Measurements from ENCODE around the gene CAD. TPM values are rescaled to one million over a fixed set of nuclear protein-coding genes. Genes with fewer than 3 reads are reported as not detected.

CAD gene
- total RNA-seq, 2 experiments from 2014 or later, result 132 to 173 TPM

- Histone ChIP-seq H4K20me1 (ENCODE audit: insufficient read depth, low read length) (no peaks in the 10 kb centered on the region), H3K4me2 (ENCODE audit: low read length) (peak overlapping the region; percentile 43)
- BruUV-seq (replicated peaks), result no TSS peak
These were observed 31.7 kb upstream of the CAD start for GRCh38 chr2:27185331-27186026.

GRCh38 chr2:27186613-27187345, 30.4 kb upstream of the CAD start:
- Histone ChIP-seq H4K20me1 (ENCODE audit: insufficient read depth, low read length) (no peaks in the 10 kb centered on the region), H2AFZ (ENCODE audit: low read length) (peak overlapping the region; percentile 24; the same call in 1 of the 2 replicates), H3K79me2 (ENCODE audit: insufficient read depth, low read depth, low read length) (no peaks in the 10 kb centered on the region), H3K36me3 (ENCODE audit: insufficient read depth, low read length) (no peaks in the 10 kb centered on the region), H3K4me1 (ENCODE audit: insufficient read depth, low read length, poor library complexity, severe bottlenecking) (peaks cover 35% of the 10 kb centered on the region), H3K27ac (ENCODE audit: low read depth, low read length, poor library complexity, severe bottlenecking) (no peak overlapping the region), H3K9me3 (ENCODE audit: low read length) (no peaks in the 10 kb centered on the region), H3K9me2 (ENCODE audit: insufficient read depth, low read length) (no peaks in the 10 kb centered on the region), H3K4me2 (ENCODE audit: low read length) (no peak overlapping the region), H3K4me3 (ENCODE audit: low read depth, low read length, poor library complexity, severe bottlenecking) (no peak overlapping the region)
- BruUV-seq (replicated peaks), result no TSS peak
- intact Hi-C loops (cut with micrococcal nuclease; ENCODE audit: unreplicated experiment), result no loop called here
- DNase-seq (ENCODE audit: low spot score), result no peak
- CTCF ChIA-PET (ENCODE audit: unreplicated experiment), result interaction anchor here (1.1 to 1.6 kb wide), 3 partner anchors 11 to 53 kb away, joined by 3 to 6 read pairs (median 4); no protein-coding TSS in a partner anchor
- POLR2A ChIA-PET, result interaction anchor here (0.7 to 3.2 kb wide), 7 partner anchors 11 to 137 kb away, joined by 3 to 24 read pairs (median 6); partner anchors contain the start of gene PREB
- TF ChIP-seq EZH2phosphoT487 (IDR thresholded peaks at IDR 0.05; ENCODE audit: borderline replicate concordance, low read depth, low read length) (no peak), CTCF (conservative IDR thresholded peaks at IDR 0.05; ENCODE audit: low read length) (no peak)

More at GRCh38 chr2:27185331-27186026, 31.7 kb upstream of the CAD start:
- Histone ChIP-seq H3K36me3 (ENCODE audit: insufficient read depth, low read length) (no peaks in the 10 kb centered on the region), H3K27ac (ENCODE audit: low read depth, low read length, poor library complexity, severe bottlenecking) (peak overlapping the region; percentile 6), H3K79me2 (ENCODE audit: insufficient read depth, low read depth, low read length) (no peaks in the 10 kb centered on the region), H3K9me3 (ENCODE audit: low read length) (no peaks in the 10 kb centered on the region), H3K9me2 (ENCODE audit: insufficient read depth, low read length) (no peaks in the 10 kb centered on the region), H2AFZ (ENCODE audit: low read length) (peak overlapping the region; percentile 88), H3K4me3 (ENCODE audit: low read depth, low read length, poor library complexity, severe bottlenecking) (no peak overlapping the region), H3K4me1 (ENCODE audit: insufficient read depth, low read length, poor library complexity, severe bottlenecking) (peaks cover 25% of the 10 kb centered on the region)
- peak; percentile 67 for DNase-seq (ENCODE audit: low spot score)
- ChIA-PET CTCF (ENCODE audit: unreplicated experiment) (interaction anchor here (1.1 kb wide), 1 partner anchor 25 kb away, joined by 3 read pairs; no protein-coding TSS in a partner anchor), POLR2A (interaction anchor here (0.5 to 3.2 kb wide), 9 partner anchors 10 to 138 kb away, joined by 3 to 24 read pairs (median 4); partner anchors contain the start of gene PREB)
- intact Hi-C loops (cut with micrococcal nuclease; ENCODE audit: unreplicated experiment), result no loop called here
- no peak for TF ChIP-seq EZH2phosphoT487 (IDR thresholded peaks at IDR 0.05; ENCODE audit: borderline replicate concordance, low read depth, low read length)
- TF ChIP-seq CTCF (conservative IDR thresholded peaks at IDR 0.05; ENCODE audit: low read length), result no peak

Data from OCI-LY7 (cell line).